Astrocyte (in vitro differentiated cells and primary cell): ENCODE results near the gene RNFT2. TPM values are rescaled to one million over a fixed set of nuclear protein-coding genes. Genes with fewer than 3 reads are reported as not detected.

ENCODE experiments used
- DNase-seq: peaks from one replicate; pipeline ENCODE4 v3.0.0-alpha.2; 2010; ENCODE audit warnings: low read depth
- FAIRE-seq: peaks from 2 replicates; lab custom pipeline; 2011; peaks lifted over from hg19 to GRCh38; lab: Jason Lieb, UNC
- H2AFZ ChIP-seq: 2 replicates; pipeline ENCODE4 v1.6.0; 2012; ENCODE audit warnings: low read depth, low read length, inconsistent platforms
- H3K27ac ChIP-seq: 2 replicates; pipeline ENCODE4 v1.5.1; 2011; ENCODE audit warnings: low read depth, low read length, inconsistent platforms
- H3K27me3 ChIP-seq: 2 replicates; pipeline ENCODE4 v1.6.0; 2011; ENCODE audit warnings: low read length, inconsistent platforms; ENCODE audit not compliant: insufficient read depth
- H3K36me3 ChIP-seq: 2 replicates; pipeline ENCODE4 v1.5.1; 2011; ENCODE audit warnings: low read length, inconsistent platforms; ENCODE audit not compliant: insufficient read depth
- H3K4me1 ChIP-seq: 2 replicates; pipeline ENCODE4 v1.5.1; 2011; ENCODE audit warnings: low read length, inconsistent platforms; ENCODE audit not compliant: insufficient read depth
- H3K4me2 ChIP-seq: 2 replicates; pipeline ENCODE4 v1.6.0; 2012; ENCODE audit warnings: low read length, inconsistent platforms
- H3K4me3 ChIP-seq: 2 replicates; pipeline ENCODE4 v1.5.1; 2011; ENCODE audit warnings: low read depth, mild to moderate bottlenecking, low read length, inconsistent platforms; ENCODE audit not compliant: insufficient read depth
- H3K79me2 ChIP-seq: 2 replicates; pipeline ENCODE4 v1.6.0; 2012; ENCODE audit warnings: mild to moderate bottlenecking, low read length, inconsistent platforms; ENCODE audit not compliant: insufficient read depth
- H3K9ac ChIP-seq: 2 replicates; pipeline ENCODE4 v1.6.0; 2012; ENCODE audit warnings: mild to moderate bottlenecking, low read length, inconsistent platforms
- H3K9me3 ChIP-seq: 2 replicates; pipeline ENCODE4 v1.5.1; 2012; ENCODE audit warnings: low read depth, mild to moderate bottlenecking, low read length, inconsistent platforms; ENCODE audit not compliant: insufficient read depth
- H4K20me1 ChIP-seq: 2 replicates; pipeline ENCODE4 v1.6.0; 2012; ENCODE audit warnings: low read length, inconsistent platforms; ENCODE audit not compliant: insufficient read depth
- H3K27ac Mint-ChIP-seq: one replicate; pipeline ENCODE4 v1.8.0; 2021; ENCODE audit warnings: mild to moderate bottlenecking, mixed read lengths; ENCODE audit not compliant: unreplicated experiment
- H3K27me3 Mint-ChIP-seq: one replicate; pipeline ENCODE4 v1.8.0; 2021; ENCODE audit warnings: low read depth, mixed read lengths; ENCODE audit not compliant: unreplicated experiment
- H3K36me3 Mint-ChIP-seq: one replicate; pipeline ENCODE4 v1.8.0; 2021; ENCODE audit warnings: low read depth, mixed read lengths; ENCODE audit not compliant: unreplicated experiment
- H3K4me1 Mint-ChIP-seq: one replicate; pipeline ENCODE4 v1.8.0; 2021; ENCODE audit warnings: low read depth, mixed read lengths; ENCODE audit not compliant: unreplicated experiment
- H3K4me3 Mint-ChIP-seq: one replicate; pipeline ENCODE4 v1.8.0; 2021; ENCODE audit warnings: mild to moderate bottlenecking, moderate library complexity, mixed read lengths; ENCODE audit not compliant: unreplicated experiment
- H3K9me3 Mint-ChIP-seq: one replicate; pipeline ENCODE4 v1.8.0; 2021; ENCODE audit warnings: mild to moderate bottlenecking, mixed read lengths; ENCODE audit not compliant: unreplicated experiment
- EZH2 ChIP-seq: IDR thresholded peaks from 2 replicates; pipeline ENCODE4 v1.6.1; 2012; ENCODE audit warnings: mild to moderate bottlenecking, low read length, inconsistent platforms; ENCODE audit not compliant: insufficient read depth
- total RNA-seq: library from RNA; stranded (reverse); gene quantifications from 2 replicates; pipeline ENCODE4 v1.2.1, GENCODE V29; 2021
- TF ChIP-seq, protein P1 (sequence below): IDR thresholded peaks from 2 replicates; pipeline ENCODE4 v1.5.1; 2011; ENCODE audit warnings: low read depth, mild to moderate bottlenecking, inconsistent platforms, low read length, moderate library complexity; ENCODE audit not compliant: insufficient read depth

Gene RNFT2
- total RNA-seq, 1 donor from 2014 or later = 8.9 TPM

DNA sequence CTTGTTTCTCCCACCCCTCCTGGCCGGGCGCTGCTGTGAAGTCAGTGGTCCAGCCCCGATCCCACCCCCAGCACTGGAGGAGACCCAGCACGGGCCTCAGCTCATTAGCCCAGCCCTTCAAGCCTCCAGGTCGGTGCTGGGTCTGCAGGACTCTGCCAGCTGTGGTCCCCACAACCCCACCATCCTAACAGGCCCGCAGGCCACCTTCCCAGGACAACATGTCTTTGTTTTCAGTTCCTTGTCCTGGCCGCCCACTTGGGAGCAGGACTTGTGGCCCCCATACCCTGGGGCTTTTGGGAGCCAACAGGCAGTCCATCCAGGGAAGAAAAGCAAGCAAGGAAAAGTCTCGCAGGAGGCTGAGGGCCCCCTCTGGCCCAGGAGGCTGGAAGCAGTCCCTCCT lies 83.2 kb downstream of the RNFT2 start:
- TF ChIP-seq, protein P1, sequence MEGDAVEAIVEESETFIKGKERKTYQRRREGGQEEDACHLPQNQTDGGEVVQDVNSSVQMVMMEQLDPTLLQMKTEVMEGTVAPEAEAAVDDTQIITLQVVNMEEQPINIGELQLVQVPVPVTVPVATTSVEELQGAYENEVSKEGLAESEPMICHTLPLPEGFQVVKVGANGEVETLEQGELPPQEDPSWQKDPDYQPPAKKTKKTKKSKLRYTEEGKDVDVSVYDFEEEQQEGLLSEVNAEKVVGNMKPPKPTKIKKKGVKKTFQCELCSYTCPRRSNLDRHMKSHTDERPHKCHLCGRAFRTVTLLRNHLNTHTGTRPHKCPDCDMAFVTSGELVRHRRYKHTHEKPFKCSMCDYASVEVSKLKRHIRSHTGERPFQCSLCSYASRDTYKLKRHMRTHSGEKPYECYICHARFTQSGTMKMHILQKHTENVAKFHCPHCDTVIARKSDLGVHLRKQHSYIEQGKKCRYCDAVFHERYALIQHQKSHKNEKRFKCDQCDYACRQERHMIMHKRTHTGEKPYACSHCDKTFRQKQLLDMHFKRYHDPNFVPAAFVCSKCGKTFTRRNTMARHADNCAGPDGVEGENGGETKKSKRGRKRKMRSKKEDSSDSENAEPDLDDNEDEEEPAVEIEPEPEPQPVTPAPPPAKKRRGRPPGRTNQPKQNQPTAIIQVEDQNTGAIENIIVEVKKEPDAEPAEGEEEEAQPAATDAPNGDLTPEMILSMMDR = no peak
- no peak for TF ChIP-seq EZH2
- no peak overlapping the region for H2AFZ ChIP-seq
- H3K9me3 ChIP-seq = no peaks in the 10 kb centered on the region
- H3K4me3 Mint-ChIP-seq = no peak overlapping the region
- H3K27me3 ChIP-seq = no peaks in the 10 kb centered on the region
- H3K4me1 ChIP-seq = peaks cover 8% of the 10 kb centered on the region
- H3K4me1 Mint-ChIP-seq = peaks cover 8% of the 10 kb centered on the region
- no peak overlapping the region for H3K27ac Mint-ChIP-seq
- H3K27me3 Mint-ChIP-seq = no peaks in the 10 kb centered on the region
- H3K27ac ChIP-seq = no peak overlapping the region
- FAIRE-seq = no peak
- H4K20me1 ChIP-seq = no peaks in the 10 kb centered on the region
- H3K9ac ChIP-seq = no peak overlapping the region
- no peak overlapping the region for H3K4me3 ChIP-seq
- no peaks in the 10 kb centered on the region for H3K36me3 ChIP-seq
- DNase-seq = no peak
- no peak overlapping the region for H3K4me2 ChIP-seq
- peaks cover 2% of the 10 kb centered on the region for H3K9me3 Mint-ChIP-seq
- H3K36me3 Mint-ChIP-seq = peaks cover 2% of the 10 kb centered on the region
- H3K79me2 ChIP-seq = no peaks in the 10 kb centered on the region

- FAIRE-seq = no peak
- H3K4me3 Mint-ChIP-seq = no peak overlapping the region
- H3K4me1 ChIP-seq = no peaks in the 10 kb centered on the region
Measured at GRCh38 chr12:116827432-116827831, 89.3 kb downstream of the RNFT2 start.

GRCh38 chr12:116832353-116832752 lies 94.2 kb downstream of the RNFT2 start:
- no peaks in the 10 kb centered on the region for H3K27me3 ChIP-seq
- no peak for DNase-seq
- FAIRE-seq = no peak
- no peak overlapping the region for H3K4me3 Mint-ChIP-seq
- H3K36me3 ChIP-seq = no peaks in the 10 kb centered on the region
- H3K4me3 ChIP-seq = no peak overlapping the region
- H3K27ac ChIP-seq = no peak overlapping the region
- no peaks in the 10 kb centered on the region for H3K79me2 ChIP-seq
- no peaks in the 10 kb centered on the region for H3K9me3 ChIP-seq
- H4K20me1 ChIP-seq = no peaks in the 10 kb centered on the region
- no peak overlapping the region for H2AFZ ChIP-seq
- no peak overlapping the region for H3K9ac ChIP-seq
- no peaks in the 10 kb centered on the region for H3K9me3 Mint-ChIP-seq
- no peak overlapping the region for H3K27ac Mint-ChIP-seq
- no peaks in the 10 kb centered on the region for H3K27me3 Mint-ChIP-seq
- peaks cover 2% of the 10 kb centered on the region for H3K36me3 Mint-ChIP-seq
- H3K4me1 ChIP-seq = no peaks in the 10 kb centered on the region
- H3K4me2 ChIP-seq = no peak overlapping the region
- H3K4me1 Mint-ChIP-seq = no peaks in the 10 kb centered on the region
- no peak for TF ChIP-seq EZH2
- TF ChIP-seq, protein P1 = no peak

More at GRCh38 chr12:116827432-116827831, 89.3 kb downstream of the RNFT2 start:
- Mint-ChIP-seq H3K9me3 (peaks cover 2% of the 10 kb centered on the region), H3K27me3 (no peaks in the 10 kb centered on the region), H3K36me3 (peaks cover 2% of the 10 kb centered on the region), H3K27ac (no peak overlapping the region), H3K4me1 (no peaks in the 10 kb centered on the region)
- H3K27ac ChIP-seq = no peak overlapping the region
- no peaks in the 10 kb centered on the region for H4K20me1 ChIP-seq
- TF ChIP-seq EZH2 = no peak
- TF ChIP-seq, protein P1 = no peak
- no peak overlapping the region for H3K4me2 ChIP-seq
- H3K79me2 ChIP-seq = no peaks in the 10 kb centered on the region
- DNase-seq = no peak
- H3K9ac ChIP-seq = no peak overlapping the region
- H3K4me3 ChIP-seq = no peak overlapping the region
- no peaks in the 10 kb centered on the region for H3K36me3 ChIP-seq
- H2AFZ ChIP-seq = no peak overlapping the region
- H3K27me3 ChIP-seq = no peaks in the 10 kb centered on the region
- no peaks in the 10 kb centered on the region for H3K9me3 ChIP-seq
